GM12878 (cell line): Measurements from ENCODE around the gene RNF40. TPM values are rescaled to one million over a fixed set of nuclear protein-coding genes. Genes with fewer than 3 reads are reported as not detected.

ENCODE experiments used
- ATF7 ChIP-seq: fragments of 450-650 bp; IDR thresholded peaks from 2 replicates; pipeline ENCODE4 v1.6.1; 2016; ENCODE audit warnings: low read depth, mild to moderate bottlenecking
- CBX5 ChIP-seq: sonication (generic); IDR thresholded peaks from 2 replicates; pipeline ENCODE4 v1.6.1; 2016; ENCODE audit warnings: low read depth, moderate library complexity, mild to moderate bottlenecking, inconsistent platforms
- CREM ChIP-seq: IDR thresholded peaks from 2 replicates; pipeline ENCODE4 v1.6.1; 2014; ENCODE audit warnings: antibody characterized with exemption, low read depth
- ETV6 ChIP-seq, 2 experiments: fragments of 450-650 bp in 1 of 2; IDR thresholded peaks in 1 of 2; conservative IDR thresholded peaks in 1 of 2; 2 replicates each; pipeline ENCODE4 v1.6.1; 2014; ENCODE audit warnings: antibody characterized with exemption in 1 of 2, borderline replicate concordance in 1 of 2, low read depth in 1 of 2, mild to moderate bottlenecking in 1 of 2, moderate library complexity in 1 of 2
- FOXK2 ChIP-seq: fragments of 450-650 bp; IDR thresholded peaks from 2 replicates; pipeline ENCODE4 v1.6.1; 2017; ENCODE audit warnings: mild to moderate bottlenecking, moderate library complexity
- HDAC2 ChIP-seq: fragments of 200-600 bp; sonication (generic); IDR thresholded peaks from 2 replicates; pipeline ENCODE4 v1.6.1; 2017
- KAT2A ChIP-seq: conservative IDR thresholded peaks from 2 replicates; pipeline ENCODE4 v1.6.1; 2011; ENCODE audit warnings: low read depth, low read length; ENCODE audit not compliant: control insufficient read depth
- MTA3 ChIP-seq: IDR thresholded peaks from 2 replicates; pipeline ENCODE4 v1.6.1; 2012; ENCODE audit warnings: low read length, inconsistent platforms, borderline replicate concordance
- NBN ChIP-seq: fragments of 450-650 bp; IDR thresholded peaks from 2 replicates; pipeline ENCODE4 v1.6.1; 2016
- NRF1 ChIP-seq: conservative IDR thresholded peaks from 2 replicates; pipeline ENCODE4 v1.6.1; 2011; ENCODE audit warnings: mild to moderate bottlenecking, low read depth, low read length, improper control_type of control experiment
- PAX8 ChIP-seq: fragments of 450-650 bp; IDR thresholded peaks from 2 replicates; pipeline ENCODE4 v1.6.1; 2017; ENCODE audit warnings: mild to moderate bottlenecking, moderate library complexity
- POU2F2 ChIP-seq: IDR thresholded peaks from 3 replicates; pipeline ENCODE4 v1.6.1; 2011; ENCODE audit warnings: low read depth, mild to moderate bottlenecking, low read length, borderline replicate concordance
- RFX5 ChIP-seq: IDR thresholded peaks from 2 replicates; pipeline ENCODE4 v1.6.1; 2011; ENCODE audit warnings: low read depth, low read length, improper control_type of control experiment
- SIX5 ChIP-seq: IDR thresholded peaks from 2 replicates; pipeline ENCODE4 v1.6.1; 2011; ENCODE audit warnings: mild to moderate bottlenecking, low read depth, low read length, moderate library complexity; ENCODE audit not compliant: severe bottlenecking
- SREBF1 ChIP-seq: IDR thresholded peaks from 2 replicates; pipeline ENCODE4 v1.6.1; 2012; ENCODE audit warnings: mild to moderate bottlenecking, low read length
- STAT3 ChIP-seq: IDR thresholded peaks from 2 replicates; pipeline ENCODE4 v1.6.1; 2011; ENCODE audit warnings: low read depth, low read length, improper control_type of control experiment
- TAF1 ChIP-seq: IDR thresholded peaks from 2 replicates; pipeline ENCODE4 v1.6.1; 2011; ENCODE audit warnings: mild to moderate bottlenecking, low read depth, low read length, borderline replicate concordance
- WRNIP1 ChIP-seq: IDR thresholded peaks from 2 replicates; pipeline ENCODE4 v1.6.1; 2011; ENCODE audit warnings: low read depth, low read length, improper control_type of control experiment, borderline replicate concordance
- ZNF274 ChIP-seq: IDR thresholded peaks from one replicate; pipeline ENCODE4 v1.8.0; 2011; ENCODE audit not compliant: insufficient read length, insufficient read depth
- ZNF384 ChIP-seq: IDR thresholded peaks from 2 replicates; pipeline ENCODE4 v1.6.1; 2012; ENCODE audit warnings: low read depth, mild to moderate bottlenecking, low read length, improper control_type of control experiment, borderline replicate concordance
- polyA plus RNA-seq, 11 experiments: library from polyadenylated mRNA; depleted of rRNA in 4 of 11; unstranded in 6 of 11; stranded (reverse) in 5 of 11; fragments of >200 nt; fragmentation: Nextera tagmentation in 4 of 11; fragmentation: Illumina TruSeq in 1 of 11; extraction: Ambion mirVana in 4 of 11; extraction: Trizol in 1 of 11; gene quantifications; 1 replicate in 1 of 11; 2 replicates in 10 of 11; pipeline versions ENCODE4 v1.2.1 to v1.2.3, GENCODE V29; 2011 to 2016; ENCODE audit warnings: inconsistent platforms in 2 of 11, missing spikeins in 2 of 11, low read depth in 1 of 11
- total RNA-seq, 4 experiments: library from RNA; depleted of rRNA in 3 of 4; stranded (reverse); fragments of >200 nt in 3 of 4; fragmentation: Illumina TruSeq in 1 of 4; extraction: Trizol in 1 of 4; gene quantifications; 2 replicates each; pipeline versions ENCODE4 v1.2.1 to v1.2.3, GENCODE V29; 2013 to 2021
- TF ChIP-seq, protein P1 (sequence below): IDR thresholded peaks from 2 replicates; pipeline ENCODE4 v1.6.1; 2011; ENCODE audit warnings: low read depth, mild to moderate bottlenecking, low read length, moderate library complexity, borderline replicate concordance; ENCODE audit errors: extremely low read depth
- TF ChIP-seq, protein P2 (sequence below): IDR thresholded peaks from 2 replicates; pipeline ENCODE4 v1.6.1; 2011; ENCODE audit warnings: low read depth, low read length, improper control_type of control experiment, borderline replicate concordance
- TF ChIP-seq, protein P3 (sequence below): fragments of 450-650 bp; formaldehyde crosslinking; IDR thresholded peaks from 2 replicates; pipeline ENCODE4 v1.4.0; 2020; ENCODE audit warnings: mild to moderate bottlenecking, moderate library complexity
- TF ChIP-seq, protein P4 (sequence below): fragments of 450-650 bp; IDR thresholded peaks from 2 replicates; pipeline ENCODE4 v1.6.1; 2017; ENCODE audit warnings: mild to moderate bottlenecking, low read depth, inconsistent platforms; ENCODE audit not compliant: poor library complexity, severe bottlenecking

The RNF40 gene
- total and polyA plus RNA-seq, 10 of the 15 experiments (the other 5 are each of a cell fraction or from before 2014, with no cell fraction given): 3.7 to 97.6 (median 58.4) TPM

DNA sequence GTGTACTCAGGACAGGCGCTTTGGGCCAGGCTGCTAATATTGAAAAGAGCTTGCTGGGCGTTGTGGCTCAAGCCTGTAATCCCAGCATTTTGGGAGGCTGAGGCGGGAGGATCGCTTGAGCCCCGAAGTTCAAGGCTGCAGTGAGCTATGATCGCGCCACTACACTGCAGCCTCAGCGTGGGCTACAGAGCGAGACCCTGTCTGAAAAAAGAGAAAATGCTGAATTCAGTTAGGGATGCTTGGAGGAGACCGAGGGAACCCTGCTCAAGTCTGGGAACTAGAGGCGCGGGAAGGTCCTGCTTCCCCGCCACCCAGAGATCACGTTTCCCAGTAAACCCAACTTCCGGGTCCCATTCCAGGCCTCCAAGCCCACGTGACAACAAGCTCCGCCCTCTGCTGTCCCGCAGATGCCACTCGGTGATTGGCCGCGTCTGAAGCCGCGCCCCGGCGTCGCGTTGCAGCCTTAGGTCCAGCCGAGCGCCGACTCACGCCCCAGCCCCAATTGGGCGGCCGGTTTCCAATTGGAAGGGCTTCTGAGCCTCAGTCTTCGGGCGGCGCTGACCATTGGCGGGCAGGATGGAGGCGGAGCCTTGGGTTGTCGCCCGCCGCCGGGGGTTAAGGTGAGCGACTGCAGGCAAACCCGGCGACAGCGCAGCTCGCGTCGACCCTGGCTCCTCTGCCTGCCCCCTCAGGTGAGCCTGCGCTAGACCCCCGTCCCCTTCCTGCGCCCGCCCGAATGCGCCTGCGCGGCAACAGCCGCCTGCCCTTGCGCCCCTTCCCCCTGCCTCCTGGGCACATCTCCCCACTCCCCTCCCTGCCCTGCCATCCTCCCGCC is 14.1 kb upstream of the RNF40 start, which contains the start of gene PHKG2 (continued):
- TF ChIP-seq PAX8: no peak
- TF ChIP-seq, protein P1, sequence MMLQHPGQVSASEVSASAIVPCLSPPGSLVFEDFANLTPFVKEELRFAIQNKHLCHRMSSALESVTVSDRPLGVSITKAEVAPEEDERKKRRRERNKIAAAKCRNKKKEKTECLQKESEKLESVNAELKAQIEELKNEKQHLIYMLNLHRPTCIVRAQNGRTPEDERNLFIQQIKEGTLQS: peak; percentile 75; the same call in 1 of the 2 replicates
- peak; percentile 77 for TF ChIP-seq RFX5
- TF ChIP-seq, protein P2, sequence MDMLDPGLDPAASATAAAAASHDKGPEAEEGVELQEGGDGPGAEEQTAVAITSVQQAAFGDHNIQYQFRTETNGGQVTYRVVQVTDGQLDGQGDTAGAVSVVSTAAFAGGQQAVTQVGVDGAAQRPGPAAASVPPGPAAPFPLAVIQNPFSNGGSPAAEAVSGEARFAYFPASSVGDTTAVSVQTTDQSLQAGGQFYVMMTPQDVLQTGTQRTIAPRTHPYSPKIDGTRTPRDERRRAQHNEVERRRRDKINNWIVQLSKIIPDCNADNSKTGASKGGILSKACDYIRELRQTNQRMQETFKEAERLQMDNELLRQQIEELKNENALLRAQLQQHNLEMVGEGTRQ: peak; percentile 82
- TF ChIP-seq ETV6 (conservative IDR thresholded peaks at IDR 0.05 in 1 of 2, IDR thresholded peaks at IDR 0.05 in 1 of 2; ENCODE audit: borderline replicate concordance in 1 of 2, low read depth in 1 of 2): no peak
- TF ChIP-seq TAF1: peak; percentile 97
- TF ChIP-seq ZNF274: no peak
- peak; percentile 65 for TF ChIP-seq CREM
- peak; percentile 73; the same call in 1 of the 2 replicates for TF ChIP-seq NBN
- TF ChIP-seq NRF1: 0 out of 2 replicates have a peak, but pooled peaks have one; percentile 5
- no peak for TF ChIP-seq HDAC2
- TF ChIP-seq, protein P3, sequence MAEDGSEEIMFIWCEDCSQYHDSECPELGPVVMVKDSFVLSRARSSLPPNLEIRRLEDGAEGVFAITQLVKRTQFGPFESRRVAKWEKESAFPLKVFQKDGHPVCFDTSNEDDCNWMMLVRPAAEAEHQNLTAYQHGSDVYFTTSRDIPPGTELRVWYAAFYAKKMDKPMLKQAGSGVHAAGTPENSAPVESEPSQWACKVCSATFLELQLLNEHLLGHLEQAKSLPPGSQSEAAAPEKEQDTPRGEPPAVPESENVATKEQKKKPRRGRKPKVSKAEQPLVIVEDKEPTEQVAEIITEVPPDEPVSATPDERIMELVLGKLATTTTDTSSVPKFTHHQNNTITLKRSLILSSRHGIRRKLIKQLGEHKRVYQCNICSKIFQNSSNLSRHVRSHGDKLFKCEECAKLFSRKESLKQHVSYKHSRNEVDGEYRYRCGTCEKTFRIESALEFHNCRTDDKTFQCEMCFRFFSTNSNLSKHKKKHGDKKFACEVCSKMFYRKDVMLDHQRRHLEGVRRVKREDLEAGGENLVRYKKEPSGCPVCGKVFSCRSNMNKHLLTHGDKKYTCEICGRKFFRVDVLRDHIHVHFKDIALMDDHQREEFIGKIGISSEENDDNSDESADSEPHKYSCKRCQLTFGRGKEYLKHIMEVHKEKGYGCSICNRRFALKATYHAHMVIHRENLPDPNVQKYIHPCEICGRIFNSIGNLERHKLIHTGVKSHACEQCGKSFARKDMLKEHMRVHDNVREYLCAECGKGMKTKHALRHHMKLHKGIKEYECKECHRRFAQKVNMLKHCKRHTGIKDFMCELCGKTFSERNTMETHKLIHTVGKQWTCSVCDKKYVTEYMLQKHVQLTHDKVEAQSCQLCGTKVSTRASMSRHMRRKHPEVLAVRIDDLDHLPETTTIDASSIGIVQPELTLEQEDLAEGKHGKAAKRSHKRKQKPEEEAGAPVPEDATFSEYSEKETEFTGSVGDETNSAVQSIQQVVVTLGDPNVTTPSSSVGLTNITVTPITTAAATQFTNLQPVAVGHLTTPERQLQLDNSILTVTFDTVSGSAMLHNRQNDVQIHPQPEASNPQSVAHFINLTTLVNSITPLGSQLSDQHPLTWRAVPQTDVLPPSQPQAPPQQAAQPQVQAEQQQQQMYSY: no peak
- no peak; the same call in 1 of the 2 replicates for TF ChIP-seq MTA3
- TF ChIP-seq FOXK2: no peak
- TF ChIP-seq ATF7: no peak
- peak; percentile 37; the same call in 1 of the 3 replicates for TF ChIP-seq POU2F2
- no peak for TF ChIP-seq SIX5
- no peak for TF ChIP-seq STAT3
- TF ChIP-seq WRNIP1: 0 out of 2 replicates have a peak, but pooled peaks have one; percentile 33
- no peak for TF ChIP-seq ZNF384
- no peak for TF ChIP-seq SREBF1
- TF ChIP-seq, protein P4, sequence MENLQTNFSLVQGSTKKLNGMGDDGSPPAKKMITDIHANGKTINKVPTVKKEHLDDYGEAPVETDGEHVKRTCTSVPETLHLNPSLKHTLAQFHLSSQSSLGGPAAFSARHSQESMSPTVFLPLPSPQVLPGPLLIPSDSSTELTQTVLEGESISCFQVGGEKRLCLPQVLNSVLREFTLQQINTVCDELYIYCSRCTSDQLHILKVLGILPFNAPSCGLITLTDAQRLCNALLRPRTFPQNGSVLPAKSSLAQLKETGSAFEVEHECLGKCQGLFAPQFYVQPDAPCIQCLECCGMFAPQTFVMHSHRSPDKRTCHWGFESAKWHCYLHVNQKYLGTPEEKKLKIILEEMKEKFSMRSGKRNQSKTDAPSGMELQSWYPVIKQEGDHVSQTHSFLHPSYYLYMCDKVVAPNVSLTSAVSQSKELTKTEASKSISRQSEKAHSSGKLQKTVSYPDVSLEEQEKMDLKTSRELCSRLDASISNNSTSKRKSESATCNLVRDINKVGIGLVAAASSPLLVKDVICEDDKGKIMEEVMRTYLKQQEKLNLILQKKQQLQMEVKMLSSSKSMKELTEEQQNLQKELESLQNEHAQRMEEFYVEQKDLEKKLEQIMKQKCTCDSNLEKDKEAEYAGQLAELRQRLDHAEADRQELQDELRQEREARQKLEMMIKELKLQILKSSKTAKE: peak; percentile 17
- no peak for TF ChIP-seq CBX5
- no peak for TF ChIP-seq KAT2A
